Measurements from ENCODE around the gene EMP3. TPM values are rescaled to one million over a fixed set of nuclear protein-coding genes. Genes with fewer than 3 reads are reported as not detected.

The EMP3 gene
- total RNA-seq, result 10 to 100 TPM in 2 of 4 donors, 1 to 10 TPM in 2; 3.8 to 15.3 (median 9.4) TPM

- no peaks in the 10 kb centered on the region for H3K27me3 ChIP-seq
- no peaks in the 10 kb centered on the region for H3K9me3 ChIP-seq
- DNase-seq (peak; percentile 53 to 64), ATAC-seq (peak in 1 of 2 donors; percentile 8)
- H3K4me1 ChIP-seq, result peaks cover 18 to 25% of the 10 kb centered on the region in 2 donors
- H3K4me3 ChIP-seq, result peak within 1 kb of the TSS; percentile 37 to 49 (median 42)
- TF ChIP-seq CTCF (IDR thresholded peaks at IDR 0.05 in 4 of 5, conservative IDR thresholded peaks at IDR 0.05 in 1 of 5), result no peak
- peak; percentile 33 to 49 for TF ChIP-seq POLR2A (IDR thresholded peaks at IDR 0.05)
- in situ Hi-C loops (cut with MboI; ENCODE audit: low sequenced_read_pairs in 4 of 4), result no loop called here
- intact Hi-C loops (cut with DNase I; ENCODE audit: low total_unique reads), result loop anchor here (10.0 kb wide), 1 partner anchor 669 kb away; the partner anchor contains the start of genes GYS1 and RUVBL2
- no peaks in the 10 kb centered on the region for H3K36me3 ChIP-seq
- peak within 1 kb of the TSS; percentile 69 to 82 (median 77) for H3K27ac ChIP-seq
These were observed at the start of gene EMP3 for GRCh38 chr19:48325265-48325910. TSS of gene EMP3 (plus strand) at chr19:48325552. CDS start at chr19:48326845, 1,293 bp downstream.

GRCh38 chr19:48279747-48280146 lies 45.6 kb upstream of the EMP3 start:
- ATAC-seq (no peak), DNase-seq (no peak)
- Histone ChIP-seq H3K4me1 (no peaks in the 10 kb centered on the region), H3K9me3 (no peaks in the 10 kb centered on the region), H3K27ac (no peak overlapping the region), H3K36me3 (no peaks in the 10 kb centered on the region), H3K4me3 (no peak overlapping the region), H3K27me3 (no peaks in the 10 kb centered on the region)
- no peak for TF ChIP-seq POLR2A (IDR thresholded peaks at IDR 0.05)
- no peak for TF ChIP-seq CTCF (IDR thresholded peaks at IDR 0.05 in 4 of 5, conservative IDR thresholded peaks at IDR 0.05 in 1 of 5)
- in situ Hi-C loops (cut with MboI; ENCODE audit: low sequenced_read_pairs in 4 of 4), result no loop called here
- intact Hi-C loops (cut with DNase I; ENCODE audit: low total_unique reads), result no loop called here

GRCh38 chr19:48283908-48284307 lies 41.4 kb upstream of the EMP3 start:
- Histone ChIP-seq H3K36me3 (no peaks in the 10 kb centered on the region), H3K9me3 (peaks cover 0 to 4% (median 0%) of the 10 kb centered on the region in 3 donors), H3K4me1 (no peaks in the 10 kb centered on the region), H3K27me3 (peaks cover 0 to 4% (median 0%) of the 10 kb centered on the region in 3 donors), H3K4me3 (no peak overlapping the region), H3K27ac (no peak overlapping the region)
- in situ Hi-C loops (cut with MboI; ENCODE audit: low sequenced_read_pairs in 4 of 4), result no loop called here
- intact Hi-C loops (cut with DNase I; ENCODE audit: low total_unique reads), result no loop called here
- TF ChIP-seq POLR2A (IDR thresholded peaks at IDR 0.05) (no peak), CTCF (IDR thresholded peaks at IDR 0.05 in 4 of 5, conservative IDR thresholded peaks at IDR 0.05 in 1 of 5) (no peak)
- no peak for DNase-seq
- ATAC-seq, result no peak

GRCh38 chr19:48284896-48285295 lies 40.5 kb upstream of the EMP3 start:
- Histone ChIP-seq H3K36me3 (no peaks in the 10 kb centered on the region), H3K4me1 (no peaks in the 10 kb centered on the region), H3K9me3 (peaks cover 0 to 4% (median 0%) of the 10 kb centered on the region in 3 donors), H3K27me3 (peaks cover 0 to 4% (median 0%) of the 10 kb centered on the region in 3 donors), H3K27ac (no peak overlapping the region), H3K4me3 (no peak overlapping the region)
- in situ Hi-C loops (cut with MboI; ENCODE audit: low sequenced_read_pairs in 4 of 4) (no loop called here), intact Hi-C loops (cut with DNase I; ENCODE audit: low total_unique reads) (no loop called here)
- no peak for TF ChIP-seq CTCF (IDR thresholded peaks at IDR 0.05 in 4 of 5, conservative IDR thresholded peaks at IDR 0.05 in 1 of 5)
- ATAC-seq (no peak), DNase-seq (no peak)
